Neutrophil (primary cell): ENCODE results near the gene C18orf32.
A peak's percentile ranks its signal among the peaks of the same experiment; 100 is the strongest.
"Not testable (repeated sequence)": the region's sequence is repeated elsewhere in the genome, so short reads cannot be mapped to it uniquely, and the experiment has no call there.

Experiments
- H3K27ac ChIP-seq: fragments of 200-600 bp; sonication (generic); 2 replicates; pipeline ENCODE4 v1.5.1; 2016; ENCODE audit warnings: mild to moderate bottlenecking, moderate library complexity
- H3K27me3 ChIP-seq: fragments of 200-600 bp; sonication (generic); 2 replicates; pipeline ENCODE4 v1.6.0; 2016; ENCODE audit warnings: mild to moderate bottlenecking
- H3K36me3 ChIP-seq: fragments of 200-600 bp; sonication (generic); 2 replicates; pipeline ENCODE4 v1.5.1; 2017
- H3K4me1 ChIP-seq, 2 experiments: fragments of 200-600 bp in 1 of 2; sonication (generic) in 1 of 2; 1 replicate in 1 of 2; 2 replicates in 1 of 2; pipeline versions ENCODE4 v1.5.1 to v1.6.1; 2013 to 2016; ENCODE audit warnings: low read depth in 1 of 2, low read length in 1 of 2, mild to moderate bottlenecking in 1 of 2, moderate library complexity in 1 of 2; ENCODE audit not compliant: control insufficient read depth in 1 of 2, insufficient read depth in 1 of 2
- H3K4me3 ChIP-seq, 2 experiments: fragments of 200-600 bp in 1 of 2; sonication (generic) in 1 of 2; 1 replicate in 1 of 2; 2 replicates in 1 of 2; pipeline ENCODE4 v1.5.1; 2013 to 2016; ENCODE audit warnings: low read depth in 1 of 2, low read length in 1 of 2, mild to moderate bottlenecking in 1 of 2, moderate library complexity in 1 of 2
- H3K9me3 ChIP-seq: fragments of 200-600 bp; sonication (generic); 2 replicates; pipeline ENCODE4 v1.5.1; 2016
- CTCF ChIP-seq: fragments of 200-600 bp; sonication (generic); IDR thresholded peaks from 2 replicates; pipeline ENCODE4 v1.5.1; 2016; ENCODE audit warnings: antibody characterized with exemption

C18orf32 gene

GRCh38 chr18:49481907-49482306 lies 5.1 kb downstream of the C18orf32 start:
- peak overlapping the region; percentile 32 for H3K27ac ChIP-seq
- H3K9me3 ChIP-seq: no peaks in the 10 kb centered on the region
- no peaks in the 10 kb centered on the region for H3K27me3 ChIP-seq
- peaks cover 26 to 27% of the 10 kb centered on the region in 2 experiments for H3K4me1 ChIP-seq
- H3K4me3 ChIP-seq: no peak overlapping the region
- peaks cover 47% of the 10 kb centered on the region for H3K36me3 ChIP-seq
- TF ChIP-seq CTCF: no peak

GRCh38 chr18:49481317-49481716 lies 5.7 kb downstream of the C18orf32 start:
- H3K4me3 ChIP-seq: no peak overlapping the region
- H3K4me1 ChIP-seq: peaks cover 28 to 32% of the 10 kb centered on the region in 2 experiments
- no peaks in the 10 kb centered on the region for H3K27me3 ChIP-seq
- no peaks in the 10 kb centered on the region for H3K9me3 ChIP-seq
- no peak overlapping the region for H3K27ac ChIP-seq
- no peak for TF ChIP-seq CTCF
- peaks cover 47% of the 10 kb centered on the region for H3K36me3 ChIP-seq

- Histone ChIP-seq H3K27me3 (no peaks in the 10 kb centered on the region), H3K9me3 (no peaks in the 10 kb centered on the region), H3K36me3 (peaks cover 47% of the 10 kb centered on the region), H3K4me1 (peaks cover 23 to 27% of the 10 kb centered on the region in 2 experiments), H3K27ac (peak overlapping the region; percentile 32), H3K4me3 (no peak overlapping the region)
- TF ChIP-seq CTCF: no peak
Measured at GRCh38 chr18:49479381-49480137, 7.5 kb downstream of the C18orf32 start.

- Histone ChIP-seq H3K9me3 (no peaks in the 10 kb centered on the region), H3K4me1 (peaks cover 33 to 36% of the 10 kb centered on the region in 2 experiments), H3K27me3 (no peaks in the 10 kb centered on the region), H3K27ac (peak overlapping the region; percentile 92), H3K4me3 (peak overlapping the region; percentile 49 to 56), H3K36me3 (peaks cover 29% of the 10 kb centered on the region)
- no peak for TF ChIP-seq CTCF
Measured at GRCh38 chr18:49476664-49477411, 10.2 kb downstream of the C18orf32 start.

- H3K27ac ChIP-seq, H3K9me3 ChIP-seq, H3K4me3 ChIP-seq, H3K27me3 ChIP-seq: not testable (repeated sequence)
- Histone ChIP-seq H3K4me1 (peaks cover 33 to 36% of the 10 kb centered on the region in 2 experiments), H3K36me3 (peaks cover 12% of the 10 kb centered on the region)
Measured at GRCh38 chr18:49474935-49475334, 12.1 kb downstream of the C18orf32 start.

GRCh38 chr18:49473721-49474120 lies 13.3 kb downstream of the C18orf32 start:
- no peak for TF ChIP-seq CTCF
- peaks cover 4% of the 10 kb centered on the region for H3K27me3 ChIP-seq

More at GRCh38 chr18:49473721-49474120, 13.3 kb downstream of the C18orf32 start:
- Histone ChIP-seq H3K4me1 (peaks cover 33 to 36% of the 10 kb centered on the region in 2 experiments), H3K4me3 (no peak overlapping the region), H3K9me3 (no peaks in the 10 kb centered on the region), H3K36me3 (no peaks in the 10 kb centered on the region), H3K27ac (peak overlapping the region; percentile 38)
